ENCODE results near the gene SEL1L3.

DNA sequence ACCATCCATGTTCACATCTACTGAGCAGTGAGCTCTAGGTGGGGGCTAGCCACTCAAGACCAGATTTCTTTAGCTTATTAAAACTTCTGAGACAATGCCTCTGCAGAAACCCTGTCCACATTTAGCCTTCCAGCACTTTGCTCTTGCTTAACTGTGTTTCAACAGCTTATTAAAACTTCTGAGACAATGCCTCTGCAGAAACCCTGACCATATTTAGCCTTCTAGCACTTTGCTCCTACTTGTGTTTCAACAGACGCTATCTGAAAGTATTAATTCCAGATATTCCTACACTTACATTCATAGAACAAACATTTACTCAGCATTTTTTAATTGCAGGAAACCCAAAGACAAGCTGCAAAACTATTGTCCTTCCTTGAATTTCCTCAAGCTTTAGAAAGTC lies 91.9 kb downstream of the SEL1L3 start:
- TF ChIP-seq, protein P1, sequence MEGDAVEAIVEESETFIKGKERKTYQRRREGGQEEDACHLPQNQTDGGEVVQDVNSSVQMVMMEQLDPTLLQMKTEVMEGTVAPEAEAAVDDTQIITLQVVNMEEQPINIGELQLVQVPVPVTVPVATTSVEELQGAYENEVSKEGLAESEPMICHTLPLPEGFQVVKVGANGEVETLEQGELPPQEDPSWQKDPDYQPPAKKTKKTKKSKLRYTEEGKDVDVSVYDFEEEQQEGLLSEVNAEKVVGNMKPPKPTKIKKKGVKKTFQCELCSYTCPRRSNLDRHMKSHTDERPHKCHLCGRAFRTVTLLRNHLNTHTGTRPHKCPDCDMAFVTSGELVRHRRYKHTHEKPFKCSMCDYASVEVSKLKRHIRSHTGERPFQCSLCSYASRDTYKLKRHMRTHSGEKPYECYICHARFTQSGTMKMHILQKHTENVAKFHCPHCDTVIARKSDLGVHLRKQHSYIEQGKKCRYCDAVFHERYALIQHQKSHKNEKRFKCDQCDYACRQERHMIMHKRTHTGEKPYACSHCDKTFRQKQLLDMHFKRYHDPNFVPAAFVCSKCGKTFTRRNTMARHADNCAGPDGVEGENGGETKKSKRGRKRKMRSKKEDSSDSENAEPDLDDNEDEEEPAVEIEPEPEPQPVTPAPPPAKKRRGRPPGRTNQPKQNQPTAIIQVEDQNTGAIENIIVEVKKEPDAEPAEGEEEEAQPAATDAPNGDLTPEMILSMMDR (IDR thresholded peaks at IDR 0.05; ENCODE audit: borderline replicate concordance, extremely low read depth, low read length, poor library complexity, severe bottlenecking): no peak
- no peak for TF ChIP-seq EZH2 (IDR thresholded peaks at IDR 0.05; ENCODE audit: borderline replicate concordance, low read depth, low read length, severe bottlenecking)
